Measurements from ENCODE around the gene SNN.

DNA sequence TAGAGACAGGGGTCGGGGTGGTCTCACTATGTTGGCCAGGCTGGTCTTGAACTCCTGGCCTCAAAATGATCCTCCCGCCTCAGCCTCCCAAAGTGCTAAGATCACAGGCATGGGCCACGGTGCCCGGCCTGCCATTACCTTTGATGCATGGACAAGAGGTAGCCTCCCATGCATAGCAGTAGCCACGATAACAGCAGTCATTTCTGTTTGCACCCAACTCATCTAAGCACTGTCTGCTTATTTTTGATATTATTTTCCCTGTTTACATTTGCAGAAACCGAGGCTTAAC lies 37.5 kb upstream of the SNN start:
- TF ChIP-seq, protein P1, sequence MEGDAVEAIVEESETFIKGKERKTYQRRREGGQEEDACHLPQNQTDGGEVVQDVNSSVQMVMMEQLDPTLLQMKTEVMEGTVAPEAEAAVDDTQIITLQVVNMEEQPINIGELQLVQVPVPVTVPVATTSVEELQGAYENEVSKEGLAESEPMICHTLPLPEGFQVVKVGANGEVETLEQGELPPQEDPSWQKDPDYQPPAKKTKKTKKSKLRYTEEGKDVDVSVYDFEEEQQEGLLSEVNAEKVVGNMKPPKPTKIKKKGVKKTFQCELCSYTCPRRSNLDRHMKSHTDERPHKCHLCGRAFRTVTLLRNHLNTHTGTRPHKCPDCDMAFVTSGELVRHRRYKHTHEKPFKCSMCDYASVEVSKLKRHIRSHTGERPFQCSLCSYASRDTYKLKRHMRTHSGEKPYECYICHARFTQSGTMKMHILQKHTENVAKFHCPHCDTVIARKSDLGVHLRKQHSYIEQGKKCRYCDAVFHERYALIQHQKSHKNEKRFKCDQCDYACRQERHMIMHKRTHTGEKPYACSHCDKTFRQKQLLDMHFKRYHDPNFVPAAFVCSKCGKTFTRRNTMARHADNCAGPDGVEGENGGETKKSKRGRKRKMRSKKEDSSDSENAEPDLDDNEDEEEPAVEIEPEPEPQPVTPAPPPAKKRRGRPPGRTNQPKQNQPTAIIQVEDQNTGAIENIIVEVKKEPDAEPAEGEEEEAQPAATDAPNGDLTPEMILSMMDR (IDR thresholded peaks at IDR 0.05 in 8 of 11, conservative IDR thresholded peaks at IDR 0.05 in 3 of 11), result no peak
- TF ChIP-seq POLR2A (IDR thresholded peaks at IDR 0.05), result no peak
